ENCODE measurements around the gene CFAP57. TPM values are rescaled to one million over a fixed set of nuclear protein-coding genes. Genes with fewer than 3 reads are reported as not detected.
"Not testable (repeated sequence)": the region's sequence is repeated elsewhere in the genome, so short reads cannot be mapped to it uniquely, and the experiment has no call there.

The CFAP57 gene
- total RNA-seq, 1 donor from 2014 or later, result 0.24 TPM

DNA sequence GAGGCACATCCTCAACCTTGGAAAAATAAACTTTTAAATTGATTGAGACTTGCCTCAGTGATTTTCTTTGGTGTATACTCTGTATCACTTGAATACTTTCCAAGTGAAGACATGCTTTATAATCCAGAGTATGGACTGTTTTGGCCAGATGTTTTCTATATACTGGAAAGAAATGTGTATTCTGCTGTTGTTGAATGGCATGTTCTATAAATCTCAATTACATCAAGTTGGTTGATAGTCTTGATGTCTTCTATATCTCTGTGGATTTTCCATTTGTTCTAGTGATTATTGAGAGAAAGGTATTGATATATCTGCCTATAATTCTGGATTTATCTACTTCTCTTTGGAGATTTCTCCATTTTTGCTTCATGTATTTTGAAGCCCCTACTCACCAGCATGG is 37.5 kb upstream of the CFAP57 start:
- Mint-ChIP-seq H3K36me3 (ENCODE audit: unreplicated experiment) (peaks cover 20% of the 10 kb centered on the region), H3K27me3 (ENCODE audit: unreplicated experiment) (no peaks in the 10 kb centered on the region), H3K4me1 (ENCODE audit: unreplicated experiment) (peaks cover 16% of the 10 kb centered on the region), H3K9me3 (ENCODE audit: unreplicated experiment) (peaks cover 15% of the 10 kb centered on the region), H3K27ac (ENCODE audit: unreplicated experiment) (peak overlapping the region; percentile 79), H3K4me3 (ENCODE audit: unreplicated experiment) (no peak overlapping the region)
- TF ChIP-seq, protein P1, sequence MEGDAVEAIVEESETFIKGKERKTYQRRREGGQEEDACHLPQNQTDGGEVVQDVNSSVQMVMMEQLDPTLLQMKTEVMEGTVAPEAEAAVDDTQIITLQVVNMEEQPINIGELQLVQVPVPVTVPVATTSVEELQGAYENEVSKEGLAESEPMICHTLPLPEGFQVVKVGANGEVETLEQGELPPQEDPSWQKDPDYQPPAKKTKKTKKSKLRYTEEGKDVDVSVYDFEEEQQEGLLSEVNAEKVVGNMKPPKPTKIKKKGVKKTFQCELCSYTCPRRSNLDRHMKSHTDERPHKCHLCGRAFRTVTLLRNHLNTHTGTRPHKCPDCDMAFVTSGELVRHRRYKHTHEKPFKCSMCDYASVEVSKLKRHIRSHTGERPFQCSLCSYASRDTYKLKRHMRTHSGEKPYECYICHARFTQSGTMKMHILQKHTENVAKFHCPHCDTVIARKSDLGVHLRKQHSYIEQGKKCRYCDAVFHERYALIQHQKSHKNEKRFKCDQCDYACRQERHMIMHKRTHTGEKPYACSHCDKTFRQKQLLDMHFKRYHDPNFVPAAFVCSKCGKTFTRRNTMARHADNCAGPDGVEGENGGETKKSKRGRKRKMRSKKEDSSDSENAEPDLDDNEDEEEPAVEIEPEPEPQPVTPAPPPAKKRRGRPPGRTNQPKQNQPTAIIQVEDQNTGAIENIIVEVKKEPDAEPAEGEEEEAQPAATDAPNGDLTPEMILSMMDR (IDR thresholded peaks at IDR 0.05), result no peak
- no peak for DNase-seq (ENCODE audit: extremely low spot score, unreplicated experiment)

DNA sequence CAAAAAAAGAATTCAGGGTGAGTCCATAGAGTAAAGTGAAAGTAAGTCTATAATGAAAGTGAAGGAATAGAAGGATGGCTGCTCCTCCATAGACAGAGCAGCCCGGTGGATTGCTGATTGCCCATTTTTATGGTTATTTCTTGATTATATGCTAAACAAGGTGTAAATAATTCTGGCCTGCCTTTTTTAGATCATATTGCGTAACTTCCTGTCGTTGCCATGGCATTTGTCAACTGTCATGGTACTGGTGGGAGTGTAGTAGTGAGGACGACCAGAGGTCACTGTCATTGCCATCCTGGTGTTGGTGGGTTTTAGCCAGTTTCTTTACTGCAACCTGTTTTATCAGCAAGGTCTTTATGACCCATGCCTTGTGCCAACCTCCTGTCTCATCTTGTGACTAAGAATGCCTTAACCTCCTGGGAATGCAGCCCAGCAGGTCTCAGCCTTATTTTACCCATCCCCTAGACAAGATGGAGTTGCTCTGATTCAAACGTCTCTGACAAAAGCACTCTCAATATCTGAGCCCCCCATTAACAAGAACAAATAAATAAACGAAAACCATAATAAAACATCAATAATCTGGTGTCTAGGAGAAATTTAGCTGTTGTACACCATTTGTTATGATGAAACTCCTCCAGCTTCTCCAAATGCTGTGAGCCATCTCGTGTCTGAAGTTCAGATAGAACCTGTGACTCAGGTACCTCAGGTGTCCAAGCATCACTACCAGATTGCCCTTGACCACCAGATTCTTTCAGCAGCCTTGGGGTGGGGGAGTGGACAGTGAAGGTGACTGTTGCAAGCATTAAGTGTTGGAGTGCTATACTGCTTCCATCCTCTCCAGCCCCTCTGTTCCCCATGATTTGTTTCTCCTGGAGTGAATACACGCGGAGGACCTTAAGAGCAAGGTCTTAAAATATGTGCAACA is 36.0 kb upstream of the CFAP57 start:
- no peak for DNase-seq (ENCODE audit: extremely low spot score, unreplicated experiment)
- Mint-ChIP-seq H3K9me3 (ENCODE audit: unreplicated experiment) (peaks cover 21% of the 10 kb centered on the region), H3K4me1 (ENCODE audit: unreplicated experiment) (peaks cover 16% of the 10 kb centered on the region), H3K4me3 (ENCODE audit: unreplicated experiment) (no peak overlapping the region), H3K27me3 (ENCODE audit: unreplicated experiment) (no peaks in the 10 kb centered on the region), H3K36me3 (ENCODE audit: unreplicated experiment) (peaks cover 19% of the 10 kb centered on the region), H3K27ac (ENCODE audit: unreplicated experiment) (no peak overlapping the region)
- TF ChIP-seq, protein P1 (IDR thresholded peaks at IDR 0.05), result no peak

DNA sequence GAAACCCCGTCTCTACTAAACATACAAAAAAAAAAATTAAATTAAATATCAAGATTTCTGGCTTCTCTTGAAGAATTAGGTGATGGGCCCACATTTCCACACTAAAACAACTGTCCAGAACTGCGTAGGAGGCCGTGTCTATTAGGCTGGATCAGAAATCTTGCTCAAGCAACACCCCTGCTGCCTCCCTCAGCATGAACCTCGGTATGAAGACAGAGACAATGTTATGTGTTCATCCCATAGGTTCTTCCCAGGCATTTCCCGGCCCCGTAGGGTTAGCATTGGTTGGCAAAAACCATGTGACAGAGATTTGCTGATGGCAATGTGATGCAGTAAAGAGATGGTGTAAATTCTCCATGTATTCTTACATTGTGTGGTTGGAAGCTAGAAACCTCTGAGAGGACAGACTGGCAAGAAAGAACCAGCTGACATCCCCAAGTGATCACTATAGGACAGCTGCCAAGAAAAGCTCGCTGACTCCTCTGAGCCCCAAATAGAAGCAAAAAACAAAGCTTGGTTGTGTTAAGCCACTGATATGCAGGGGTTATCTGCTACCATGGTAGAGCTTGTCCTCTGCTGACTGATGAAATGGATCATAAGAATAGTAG is 34.6 kb upstream of the CFAP57 start:
- TF ChIP-seq, protein P1 (IDR thresholded peaks at IDR 0.05), result no peak
- Mint-ChIP-seq H3K9me3 (ENCODE audit: unreplicated experiment) (peaks cover 21% of the 10 kb centered on the region), H3K27ac (ENCODE audit: unreplicated experiment) (no peak overlapping the region)

DNA sequence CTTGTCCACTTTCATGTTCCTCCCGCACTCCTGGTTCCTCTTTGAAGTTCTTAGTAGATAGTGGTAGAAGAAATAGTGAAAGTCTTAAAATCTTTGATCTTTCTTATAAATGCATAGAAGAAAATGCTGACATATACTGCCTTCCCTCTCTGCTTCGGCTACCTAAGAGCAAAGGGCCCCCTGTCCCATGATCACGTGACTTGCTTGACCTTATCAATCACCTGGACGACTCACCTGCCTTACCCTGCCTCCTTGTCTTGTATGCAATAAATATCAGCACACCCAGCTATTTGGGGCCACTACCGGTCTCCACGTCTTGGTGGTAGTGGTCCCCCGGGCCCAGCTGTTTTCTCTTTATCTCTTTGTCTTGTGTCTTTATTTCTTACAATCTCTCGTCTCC is 32.8 kb upstream of the CFAP57 start:
- DNase-seq (ENCODE audit: extremely low spot score, unreplicated experiment); H3K4me3 Mint-ChIP-seq (ENCODE audit: unreplicated experiment); H3K36me3 Mint-ChIP-seq (ENCODE audit: unreplicated experiment); H3K27me3 Mint-ChIP-seq (ENCODE audit: unreplicated experiment); H3K27ac Mint-ChIP-seq (ENCODE audit: unreplicated experiment); H3K4me1 Mint-ChIP-seq (ENCODE audit: unreplicated experiment): not testable (repeated sequence)
- H3K9me3 Mint-ChIP-seq (ENCODE audit: unreplicated experiment), result peaks cover 19% of the 10 kb centered on the region

More for the DNA sequence above, 34.6 kb upstream of the CFAP57 start:
- H3K4me3 Mint-ChIP-seq (ENCODE audit: unreplicated experiment), result no peak overlapping the region
- peaks cover 11% of the 10 kb centered on the region for H3K36me3 Mint-ChIP-seq (ENCODE audit: unreplicated experiment)
- no peak for DNase-seq (ENCODE audit: extremely low spot score, unreplicated experiment)
- H3K27me3 Mint-ChIP-seq (ENCODE audit: unreplicated experiment), result no peaks in the 10 kb centered on the region
- H3K4me1 Mint-ChIP-seq (ENCODE audit: unreplicated experiment), result peaks cover 16% of the 10 kb centered on the region

DNA sequence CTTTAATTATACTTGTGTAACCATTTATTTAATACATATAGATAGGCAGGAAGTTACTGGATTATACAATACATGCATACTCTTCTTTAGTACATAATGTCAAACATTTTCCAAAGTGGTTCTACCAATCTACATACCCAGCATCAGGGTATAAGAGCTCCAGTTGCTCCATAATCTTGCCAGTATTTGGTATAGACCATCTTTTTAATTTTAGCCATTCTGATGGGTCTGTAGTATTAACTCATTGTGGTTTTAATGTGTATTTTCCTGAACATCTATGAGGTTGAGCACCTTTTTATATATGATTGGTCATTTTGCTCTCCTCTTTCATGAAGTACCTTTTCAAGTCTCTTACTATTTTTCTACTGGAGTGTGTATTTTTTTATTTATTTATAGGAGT is 32.1 kb upstream of the CFAP57 start:
- H3K36me3 Mint-ChIP-seq (ENCODE audit: unreplicated experiment), result peaks cover 10% of the 10 kb centered on the region
- H3K4me3 Mint-ChIP-seq (ENCODE audit: unreplicated experiment), result no peak overlapping the region
- peaks cover 12% of the 10 kb centered on the region for H3K9me3 Mint-ChIP-seq (ENCODE audit: unreplicated experiment)
- no peaks in the 10 kb centered on the region for H3K4me1 Mint-ChIP-seq (ENCODE audit: unreplicated experiment)
- TF ChIP-seq, protein P1 (IDR thresholded peaks at IDR 0.05), result no peak
- DNase-seq (ENCODE audit: extremely low spot score, unreplicated experiment), result no peak
- no peaks in the 10 kb centered on the region for H3K27me3 Mint-ChIP-seq (ENCODE audit: unreplicated experiment)
- H3K27ac Mint-ChIP-seq (ENCODE audit: unreplicated experiment), result no peak overlapping the region

Measured in osteocyte (in vitro differentiated cells).